Measurements from ENCODE around the gene DBT.
"Not testable (repeated sequence)": the region's sequence is repeated elsewhere in the genome, so short reads cannot be mapped to it uniquely, and the experiment has no call there.

DBT gene

DNA sequence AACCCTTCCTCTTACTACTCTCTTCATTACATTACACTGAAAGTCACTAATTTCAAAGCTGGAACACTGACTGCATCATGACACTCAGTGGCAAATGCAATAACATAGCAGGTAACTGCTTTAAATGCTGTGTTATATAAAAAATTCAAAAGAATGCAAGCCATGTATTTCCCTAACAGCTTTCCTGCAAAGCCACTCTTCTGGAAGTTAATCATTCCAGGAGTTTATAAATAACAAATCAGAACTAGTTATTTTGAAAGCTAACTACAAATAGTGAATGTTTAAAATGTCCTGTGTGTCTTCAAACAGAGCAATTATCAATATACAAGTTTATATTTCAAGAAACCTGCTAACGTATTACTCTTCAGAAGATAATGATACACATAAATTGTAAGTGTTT, 34.5 kb downstream of the DBT start:
- no peak overlapping the region for H3K4me3 ChIP-seq (ENCODE audit: low read depth, low read length)
- TF ChIP-seq, protein P1, sequence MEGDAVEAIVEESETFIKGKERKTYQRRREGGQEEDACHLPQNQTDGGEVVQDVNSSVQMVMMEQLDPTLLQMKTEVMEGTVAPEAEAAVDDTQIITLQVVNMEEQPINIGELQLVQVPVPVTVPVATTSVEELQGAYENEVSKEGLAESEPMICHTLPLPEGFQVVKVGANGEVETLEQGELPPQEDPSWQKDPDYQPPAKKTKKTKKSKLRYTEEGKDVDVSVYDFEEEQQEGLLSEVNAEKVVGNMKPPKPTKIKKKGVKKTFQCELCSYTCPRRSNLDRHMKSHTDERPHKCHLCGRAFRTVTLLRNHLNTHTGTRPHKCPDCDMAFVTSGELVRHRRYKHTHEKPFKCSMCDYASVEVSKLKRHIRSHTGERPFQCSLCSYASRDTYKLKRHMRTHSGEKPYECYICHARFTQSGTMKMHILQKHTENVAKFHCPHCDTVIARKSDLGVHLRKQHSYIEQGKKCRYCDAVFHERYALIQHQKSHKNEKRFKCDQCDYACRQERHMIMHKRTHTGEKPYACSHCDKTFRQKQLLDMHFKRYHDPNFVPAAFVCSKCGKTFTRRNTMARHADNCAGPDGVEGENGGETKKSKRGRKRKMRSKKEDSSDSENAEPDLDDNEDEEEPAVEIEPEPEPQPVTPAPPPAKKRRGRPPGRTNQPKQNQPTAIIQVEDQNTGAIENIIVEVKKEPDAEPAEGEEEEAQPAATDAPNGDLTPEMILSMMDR (IDR thresholded peaks at IDR 0.05; ENCODE audit: low read depth, low read length): no peak

DNA sequence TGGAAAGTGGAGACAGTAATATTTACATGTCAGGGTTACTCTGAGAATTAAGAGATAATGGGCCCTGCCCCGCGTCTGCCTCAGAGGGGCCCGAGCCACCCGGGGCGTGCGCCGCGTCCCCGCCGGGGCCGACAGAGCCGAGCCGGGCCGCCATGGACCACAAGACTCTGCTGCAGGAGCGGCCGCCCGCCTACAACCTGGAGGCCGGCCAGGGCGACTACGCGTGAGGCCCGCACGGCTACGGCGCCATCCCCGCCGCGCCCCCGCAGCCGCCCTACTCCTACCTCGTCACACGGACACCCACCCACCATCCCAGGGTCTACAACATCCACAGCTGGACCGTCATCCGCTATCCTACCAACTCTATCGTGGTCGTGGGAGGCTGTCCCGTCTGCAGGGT, 36.5 kb downstream of the DBT start:
- no peak overlapping the region for H3K4me3 ChIP-seq (ENCODE audit: low read depth, low read length)
- TF ChIP-seq, protein P1 (IDR thresholded peaks at IDR 0.05; ENCODE audit: low read depth, low read length): no peak

- H3K4me3 ChIP-seq (ENCODE audit: low read depth, low read length): no peak overlapping the region
- TF ChIP-seq, protein P1 (IDR thresholded peaks at IDR 0.05; ENCODE audit: low read depth, low read length): no peak
Measured at GRCh38 chr1:100206301-100206700, 43.3 kb downstream of the DBT start.

DNA sequence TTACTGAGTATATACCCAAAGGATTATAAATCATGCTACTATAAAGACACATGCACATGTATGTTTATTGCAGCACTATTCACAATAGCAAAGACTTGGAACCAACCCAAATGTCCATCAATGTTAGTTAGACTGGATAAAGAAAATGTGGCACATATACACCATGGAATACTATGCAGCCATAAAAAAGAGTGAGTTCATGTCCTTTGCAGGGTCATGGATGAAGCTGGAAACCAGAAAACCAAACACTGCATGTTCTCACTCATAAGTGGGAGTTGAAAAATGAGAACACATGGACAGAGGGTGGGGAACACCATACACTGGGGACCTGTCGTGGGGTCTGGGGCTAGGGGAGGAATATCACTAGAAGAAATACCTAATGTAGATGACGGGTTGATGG, 44.0 kb downstream of the DBT start:
- H3K4me3 ChIP-seq (ENCODE audit: low read depth, low read length): not testable (repeated sequence)

- not testable (repeated sequence) for H3K4me3 ChIP-seq (ENCODE audit: low read depth, low read length)
Measured at GRCh38 chr1:100205103-100205502, 44.5 kb downstream of the DBT start.

GRCh38 chr1:100202703-100203102, 46.9 kb downstream of the DBT start:
- H3K4me3 ChIP-seq (ENCODE audit: low read depth, low read length): not testable (repeated sequence)

DNA sequence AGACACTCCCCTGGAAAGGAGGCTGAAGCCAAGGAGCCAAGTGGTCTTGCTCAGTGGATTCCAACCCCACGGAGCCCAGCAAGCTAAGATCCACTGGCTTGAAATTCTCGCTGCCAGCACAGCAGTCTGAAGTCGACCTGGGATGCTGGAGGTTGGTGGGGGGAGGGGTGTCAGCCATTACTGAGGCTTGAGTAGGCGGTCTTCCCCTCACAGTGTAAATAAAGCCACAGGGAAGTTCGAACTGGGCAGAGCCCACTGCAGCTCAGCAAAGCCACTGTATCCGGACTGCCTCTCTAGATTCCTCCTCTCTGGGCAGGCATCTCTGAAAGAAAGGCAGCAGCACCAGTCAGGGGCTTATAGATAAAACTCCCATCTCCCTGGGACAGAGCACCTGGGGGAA, 49.6 kb downstream of the DBT start:
- H3K4me3 ChIP-seq (ENCODE audit: low read depth, low read length): not testable (repeated sequence)

DNA sequence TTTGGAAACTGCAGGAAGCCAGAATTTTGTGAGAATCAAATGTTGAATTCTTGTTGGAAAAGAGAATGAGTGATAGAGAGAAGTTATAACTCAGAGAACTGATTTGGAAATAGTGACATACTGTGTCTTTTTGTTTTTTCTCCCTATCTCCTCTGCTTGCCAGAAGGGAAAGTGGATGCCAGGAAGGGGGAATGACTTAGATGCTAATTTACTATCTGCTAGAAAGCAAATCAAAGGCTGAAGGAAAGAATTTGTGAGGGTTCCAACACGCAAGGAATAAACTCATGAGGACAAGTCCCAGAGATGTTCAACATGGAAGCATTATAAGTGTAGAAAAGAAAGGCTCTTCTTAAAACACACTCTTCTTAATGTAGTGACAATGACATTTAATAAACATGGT, 51.0 kb downstream of the DBT start:
- H3K4me3 ChIP-seq (ENCODE audit: low read depth, low read length): no peak overlapping the region
- TF ChIP-seq, protein P1 (IDR thresholded peaks at IDR 0.05; ENCODE audit: low read depth, low read length): no peak

GRCh38 chr1:100188617-100189016, 61.0 kb downstream of the DBT start:
- H3K4me3 ChIP-seq (ENCODE audit: low read depth, low read length): no peak overlapping the region
- TF ChIP-seq, protein P1 (IDR thresholded peaks at IDR 0.05; ENCODE audit: low read depth, low read length): no peak

DNA sequence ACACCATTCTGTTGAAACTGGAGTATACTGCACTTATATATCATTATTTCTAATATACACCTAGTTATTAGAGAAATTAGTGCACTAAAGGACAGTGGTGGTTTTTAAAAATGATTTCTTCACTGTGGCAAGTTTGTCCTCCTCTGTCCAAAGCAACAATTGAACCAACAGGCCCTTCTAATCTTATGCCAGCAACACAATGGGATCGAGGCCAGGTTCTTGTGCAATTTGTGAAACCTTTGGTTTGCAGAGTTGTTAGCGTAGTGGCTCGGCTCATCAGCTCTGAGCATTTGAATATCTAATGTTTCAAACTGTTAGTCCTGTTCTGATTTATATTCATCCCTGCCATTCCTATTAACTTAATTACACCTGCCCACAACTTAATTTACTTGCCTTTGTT, 61.7 kb downstream of the DBT start:
- TF ChIP-seq, protein P1 (IDR thresholded peaks at IDR 0.05; ENCODE audit: low read depth, low read length): no peak
- H3K4me3 ChIP-seq (ENCODE audit: low read depth, low read length): no peak overlapping the region
